ENCODE data around the gene SLC35B4.

- TF ChIP-seq POLR2A (IDR thresholded peaks at IDR 0.05) (no peak), CTCF (IDR thresholded peaks at IDR 0.05) (no peak)
Measured at GRCh38 chr7:134254311-134254710, 62.4 kb downstream of the SLC35B4 start.

All from body of pancreas (tissue), 4 donors.